H1 (cell line): Measurements from ENCODE around the gene OR6Q1. TPM values are rescaled to one million over a fixed set of nuclear protein-coding genes. Genes with fewer than 3 reads are reported as not detected.

Experiments used
- CTCF ChIA-PET: fragments of 300-600 bp; sonication (Branson Sonifier 250); formaldehyde crosslinking; loops from one replicate; lab custom pipeline; 2021; ENCODE audit not compliant: partially characterized antibody; lab: Charles Lee
- POLR2A ChIA-PET: fragments of 300-600 bp; sonication (Branson Sonifier 250); formaldehyde crosslinking; loops from one replicate; lab custom pipeline; 2021; ENCODE audit warnings: inconsistent platforms; ENCODE audit not compliant: partially characterized antibody; lab: Charles Lee
- DNase-seq, 2 experiments: peaks; one replicate each; pipeline versions ENCODE4 v3.0.0 to v3.0.0-alpha.2; 2010 to 2022; ENCODE audit warnings: low spot score in 2 of 2, low read depth in 1 of 2, mixed read lengths in 1 of 2
- FAIRE-seq: peaks from 2 replicates; lab custom pipeline; 2011; peaks lifted over from hg19 to GRCh38; lab: Jason Lieb, UNC
- H2AFZ ChIP-seq: 2 replicates; pipeline ENCODE4 v1.8.1; 2012; ENCODE audit warnings: low read length, inconsistent platforms
- H2AK5ac ChIP-seq: 2 replicates; pipeline ENCODE4 v1.6.1; 2013; ENCODE audit warnings: low read depth, low read length
- H2BK120ac ChIP-seq: replicated peaks from 2 replicates; pipeline ENCODE3; 2013; ENCODE audit warnings: low read depth, low read length, inconsistent platforms
- H2BK12ac ChIP-seq: 2 replicates; pipeline ENCODE4 v1.6.1; 2013; ENCODE audit warnings: low read depth, low read length
- H2BK15ac ChIP-seq: 2 replicates; pipeline ENCODE4 v1.6.1; 2013; ENCODE audit warnings: low read length
- H2BK20ac ChIP-seq: 2 replicates; pipeline ENCODE4 v1.6.1; 2013; ENCODE audit warnings: low read length
- H2BK5ac ChIP-seq: 2 replicates; pipeline ENCODE4 v1.6.1; 2013; ENCODE audit warnings: low read depth, low read length
- H3K14ac ChIP-seq: 2 replicates; pipeline ENCODE4 v1.6.1; 2013; ENCODE audit warnings: inconsistent platforms; ENCODE audit not compliant: insufficient read length
- H3K18ac ChIP-seq: 2 replicates; pipeline ENCODE4 v1.6.1; 2013; ENCODE audit warnings: low read length; ENCODE audit errors: extremely low read depth
- H3K23ac ChIP-seq: 2 replicates; pipeline ENCODE4 v1.6.1; 2013; ENCODE audit warnings: inconsistent platforms; ENCODE audit not compliant: insufficient read length
- H3K23me2 ChIP-seq: 2 replicates; pipeline ENCODE4 v1.6.1; 2013; ENCODE audit warnings: low read depth, low read length
- H3K27ac ChIP-seq: 2 replicates; pipeline ENCODE4 v1.6.1; 2011; ENCODE audit warnings: low read depth, low read length, inconsistent platforms
- H3K27me3 ChIP-seq, 4 experiments: replicated peaks in 1 of 4; 1 replicate in 1 of 4; 2 replicates in 3 of 4; pipeline versions ENCODE4 v1.6.1 to v1.8.1; 2011 to 2013; ENCODE audit warnings: low read length in 3 of 4, mild to moderate bottlenecking in 3 of 4, inconsistent platforms in 2 of 4, mixed read lengths in 2 of 4, moderate library complexity in 1 of 4; ENCODE audit not compliant: control insufficient read depth in 3 of 4, insufficient read depth in 3 of 4; ENCODE audit errors: extremely low read depth in 1 of 4
- H3K36me3 ChIP-seq, 4 experiments: 2 replicates each; pipeline versions ENCODE4 v1.6.1 to v1.8.1; 2011 to 2013; ENCODE audit warnings: mild to moderate bottlenecking in 4 of 4, low read length in 3 of 4, moderate library complexity in 2 of 4, control low read depth in 1 of 4, inconsistent platforms in 1 of 4; ENCODE audit not compliant: insufficient read depth in 4 of 4, control insufficient read depth in 2 of 4
- H3K4ac ChIP-seq: replicated peaks from 2 replicates; pipeline ENCODE3; 2013; ENCODE audit warnings: low read length, low read depth, mixed read lengths, inconsistent platforms; ENCODE audit not compliant: insufficient read length
- H3K4me1 ChIP-seq, 4 experiments: replicated peaks in 1 of 4; 1 replicate in 1 of 4; 2 replicates in 3 of 4; pipeline versions ENCODE4 v1.6.1 to v1.8.1; 2011 to 2013; ENCODE audit warnings: low read length in 3 of 4, inconsistent platforms in 2 of 4, mixed read lengths in 1 of 4; ENCODE audit not compliant: insufficient read depth in 4 of 4, control insufficient read depth in 3 of 4
- H3K4me2 ChIP-seq, 2 experiments: 2 replicates each; pipeline versions ENCODE4 v1.6.1 to v1.8.1; 2011 to 2013; ENCODE audit warnings: low read depth in 2 of 2, low read length in 2 of 2, control low read depth in 1 of 2, inconsistent platforms in 1 of 2, mild to moderate bottlenecking in 1 of 2; ENCODE audit not compliant: insufficient read depth in 1 of 2
- H3K4me3 ChIP-seq, 4 experiments: fragments of 200-600, 300-600 bp in 1 of 4; sonication (generic), shearing (Covaris generic), sonication (Bioruptor Twin) in 1 of 4; 2 replicates each; pipeline versions ENCODE4 v1.5.1 to v1.8.1; 2011 to 2016; ENCODE audit warnings: low read length in 4 of 4, low read depth in 3 of 4, control low read depth in 2 of 4, inconsistent platforms in 2 of 4, mild to moderate bottlenecking in 2 of 4, mixed read lengths in 1 of 4, moderate library complexity in 1 of 4; ENCODE audit not compliant: insufficient read depth in 2 of 4; ENCODE audit errors: extremely low read depth in 1 of 4
- H3K56ac ChIP-seq: replicated peaks from 2 replicates; pipeline ENCODE3; 2013; ENCODE audit warnings: low read depth, mild to moderate bottlenecking, mixed read lengths, low read length, inconsistent platforms; ENCODE audit not compliant: insufficient read length
- H3K79me1 ChIP-seq: 2 replicates; pipeline ENCODE4 v1.6.1; 2013; ENCODE audit warnings: low read depth, low read length, control low read depth
- H3K79me2 ChIP-seq, 2 experiments: 2 replicates each; pipeline versions ENCODE4 v1.6.1 to v1.8.1; 2012 to 2013; ENCODE audit warnings: low read length in 2 of 2, mild to moderate bottlenecking in 2 of 2, inconsistent platforms in 1 of 2; ENCODE audit not compliant: insufficient read depth in 2 of 2, control insufficient read depth in 1 of 2
- H3K9ac ChIP-seq, 4 experiments: replicated peaks in 1 of 4; 1 replicate in 1 of 4; 2 replicates in 3 of 4; pipeline versions ENCODE4 v1.6.1 to v1.8.1; 2011 to 2013; ENCODE audit warnings: low read depth in 3 of 4, low read length in 3 of 4, control low read depth in 2 of 4, mild to moderate bottlenecking in 2 of 4, moderate library complexity in 2 of 4, inconsistent platforms in 1 of 4; ENCODE audit errors: extremely low read depth in 1 of 4
- H3K9me3 ChIP-seq, 2 experiments: 2 replicates each; pipeline versions ENCODE4 v1.6.1 to v1.8.1; 2012 to 2013; ENCODE audit warnings: mild to moderate bottlenecking in 2 of 2, moderate library complexity in 2 of 2, control low read depth in 1 of 2, inconsistent platforms in 1 of 2, low read depth in 1 of 2, low read length in 1 of 2, mixed read lengths in 1 of 2; ENCODE audit not compliant: insufficient read depth in 2 of 2
- H4K20me1 ChIP-seq, 2 experiments: replicated peaks in 1 of 2; 2 replicates each; pipeline versions ENCODE3 to v1.8.1; 2011 to 2013; ENCODE audit warnings: inconsistent platforms in 2 of 2, low read length in 2 of 2, mild to moderate bottlenecking in 1 of 2; ENCODE audit not compliant: insufficient read depth in 2 of 2, control insufficient read depth in 1 of 2
- H4K5ac ChIP-seq: 2 replicates; pipeline ENCODE4 v1.6.1; 2013; ENCODE audit warnings: low read length, low read depth, mixed read lengths, inconsistent platforms; ENCODE audit not compliant: insufficient read length
- H4K8ac ChIP-seq: 2 replicates; pipeline ENCODE4 v1.8.0; 2013; ENCODE audit warnings: mild to moderate bottlenecking, moderate library complexity, low read length, inconsistent platforms; ENCODE audit not compliant: insufficient read depth; ENCODE audit errors: extremely low read depth
- H4K91ac ChIP-seq: replicated peaks from 2 replicates; pipeline ENCODE3; 2013; ENCODE audit warnings: low read length, mixed read lengths, inconsistent platforms; ENCODE audit not compliant: insufficient read length
- EGR1 ChIP-seq: IDR thresholded peaks from 2 replicates; pipeline ENCODE4 v1.6.1; 2011; ENCODE audit warnings: low read depth, low read length, borderline replicate concordance
- KDM4A ChIP-seq: IDR thresholded peaks from one replicate; pipeline ENCODE4 v1.7.1; 2012; ENCODE audit warnings: low read depth, mild to moderate bottlenecking, moderate library complexity, low read length, inconsistent platforms; ENCODE audit not compliant: severe bottlenecking
- NANOG ChIP-seq: IDR thresholded peaks from 2 replicates; pipeline ENCODE4 v1.6.1; 2011; ENCODE audit warnings: low read length, low read depth, mild to moderate bottlenecking, inconsistent platforms; ENCODE audit not compliant: insufficient read depth, poor library complexity, severe bottlenecking
- SIN3A ChIP-seq, 2 experiments: IDR thresholded peaks in 1 of 2; conservative IDR thresholded peaks in 1 of 2; 2 replicates each; pipeline ENCODE4 v1.6.1; 2011 to 2012; ENCODE audit warnings: low read length in 2 of 2, improper control_type of control experiment in 1 of 2, low read depth in 1 of 2, mild to moderate bottlenecking in 1 of 2
- SIRT6 ChIP-seq: IDR thresholded peaks from one replicate; pipeline ENCODE4 v1.7.1; 2012; ENCODE audit warnings: low read length, inconsistent platforms
- SRF ChIP-seq: IDR thresholded peaks from 2 replicates; pipeline ENCODE4 v1.6.1; 2011; ENCODE audit warnings: mild to moderate bottlenecking, low read depth, low read length, moderate library complexity
- TAF1 ChIP-seq: IDR thresholded peaks from 2 replicates; pipeline ENCODE4 v1.6.1; 2011; ENCODE audit warnings: mild to moderate bottlenecking, low read depth, low read length
- ZNF274 ChIP-seq: IDR thresholded peaks from 2 replicates; pipeline ENCODE4 v1.7.0; 2012; ENCODE audit warnings: low read length, borderline replicate concordance; ENCODE audit errors: extremely low read depth
- WGBS, 2 experiments: shearing (Covaris generic) in 1 of 2; methylation state at CpG; one replicate each; pipeline versions ENCODE4 v1.1.6 to v1.1.7; 2013 to 2015; ENCODE audit warnings: low lambda C conversion rate in 2 of 2, mixed read lengths in 2 of 2, inconsistent platforms in 1 of 2, low coverage in 1 of 2, missing lambda C conversion rate in 1 of 2; ENCODE audit not compliant: insufficient replicate concordance in 2 of 2, insufficient coverage in 1 of 2, insufficient read length in 1 of 2; ENCODE audit errors: extremely low coverage in 1 of 2, missing lambda C conversion rate in 1 of 2; 5-methylcytosine and 5-hydroxymethylcytosine counted together
- polyA plus RNA-seq, 7 experiments: library from polyadenylated mRNA; depleted of rRNA in 3 of 7; stranded (reverse) in 5 of 7; unstranded in 2 of 7; fragments of >200 nt in 5 of 7; fragments of 200-250 nt in 2 of 7; gene quantifications; 1 replicate in 5 of 7; 2 replicates in 1 of 7; 4 replicates in 1 of 7; pipeline versions ENCODE4 v1.2.1 to v1.2.3, GENCODE V29; 2011 to 2013; ENCODE audit warnings: missing spikeins in 2 of 7, mixed read lengths in 2 of 7
- total RNA-seq: library from RNA; stranded (reverse); fragmentation: NEBNext Ultra II Directional; extraction: Animal tissue kit (Norgen Biotek cat#: 25700); gene quantifications from 2 replicates; pipeline ENCODE4 v1.2.1, GENCODE V29; 2021

The OR6Q1 gene
- total and polyA plus RNA-seq, 2 of the 8 experiments (the other 6 are each of a cell fraction or from before 2014, with no cell fraction given): not detected

DNA sequence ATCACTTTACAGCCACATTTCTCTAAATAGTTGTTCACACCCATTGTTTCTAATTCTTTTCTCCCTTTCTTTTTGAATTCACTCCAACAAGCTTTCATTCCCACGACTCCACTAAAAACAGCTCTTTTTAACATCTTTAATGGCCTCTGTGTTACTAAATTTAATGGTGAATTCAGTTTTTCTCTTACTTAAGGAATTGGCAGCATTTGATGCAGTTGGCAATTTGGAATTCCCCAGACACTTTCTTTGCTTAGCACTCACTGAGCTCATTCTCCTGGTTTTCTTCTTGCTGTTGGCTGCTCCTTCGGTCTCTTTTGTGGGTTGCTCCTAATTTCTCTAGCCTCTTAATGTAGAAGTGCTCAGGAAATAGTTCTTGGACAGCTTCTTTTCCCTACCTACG, 47.6 kb upstream of the OR6Q1 start:
- Histone ChIP-seq H3K4me2 (no peak overlapping the region), H3K27ac (no peak overlapping the region), H2BK15ac (no peak overlapping the region)
- TF ChIP-seq SIRT6 (no peak), NANOG (no peak), EGR1 (no peak), SIN3A (conservative IDR thresholded peaks at IDR 0.05 in 1 of 2, IDR thresholded peaks at IDR 0.05 in 1 of 2; ENCODE audit: low read depth in 1 of 2, low read length in 2 of 2) (no peak), KDM4A (no peak), SRF (no peak), ZNF274 (no peak), TAF1 (no peak)
- TF ChIP-seq, all 59 proteins: peak for 0
- ChIA-PET CTCF (interaction anchor here (1.3 kb wide), 1 partner anchor 302 kb away, joined by 3 read pairs; no protein-coding TSS in a partner anchor), POLR2A (interaction anchor here (0.6 kb wide), 1 partner anchor 60 kb away, joined by 4 read pairs; no protein-coding TSS in a partner anchor)
- Histone ChIP-seq H2BK5ac (no peak overlapping the region), H3K9ac (no peak overlapping the region), H3K56ac (no peak overlapping the region), H3K23ac (no peak overlapping the region), H4K5ac (no peak overlapping the region), H4K20me1 (no peaks in the 10 kb centered on the region), H3K14ac (no peak overlapping the region), H3K23me2 (no peaks in the 10 kb centered on the region), H3K36me3 (no peaks in the 10 kb centered on the region), H2AFZ (0 out of 2 replicates have a peak overlapping the region, but pooled peaks have one; percentile 41), H3K79me2 (no peaks in the 10 kb centered on the region), H2AK5ac (no peak overlapping the region), H3K18ac (no peak overlapping the region), H3K4me1 (no peaks in the 10 kb centered on the region), H4K8ac (no peak overlapping the region), H4K91ac (no peak overlapping the region), H2BK20ac (no peak overlapping the region), H2BK12ac (no peak overlapping the region), H2BK120ac (no peak overlapping the region), H3K4ac (no peak overlapping the region), H3K27me3 (no peaks in the 10 kb centered on the region), H3K4me3 (no peak overlapping the region), H3K9me3 (no peaks in the 10 kb centered on the region), H3K79me1 (no peaks in the 10 kb centered on the region)
- 84% methylated on average over 3 of the region's 3 CpGs; no CpG with 5 or more reads in 1 of the 2 experiments for WGBS, 2 experiments
- FAIRE-seq: no peak
- no peak for DNase-seq
